HG02642 (cell line): ENCODE measurements around the gene P2RX5.

Experiments
- ATAC-seq: cut with Tn5 transposase; IDR thresholded peaks from one replicate; pipeline ENCODE4 v1.9.1; 2021; ENCODE audit warnings: mild to moderate bottlenecking; ENCODE audit not compliant: unreplicated experiment, poor library complexity

The P2RX5 gene

GRCh38 chr17:3630781-3631180 lies 65.2 kb downstream of the P2RX5 start:
- no peak for ATAC-seq

GRCh38 chr17:3627769-3628167 lies 68.2 kb downstream of the P2RX5 start:
- no peak for ATAC-seq

GRCh38 chr17:3626831-3627768 lies 68.9 kb downstream of the P2RX5 start:
- ATAC-seq: no peak
